Astrocyte of the cerebellum (primary cell): ENCODE measurements around the gene VCL.

Source experiments
- DNase-seq: peaks from one replicate; pipeline ENCODE4 v3.0.0-alpha.2; 2011; ENCODE audit warnings: low read depth
- H3K4me3 ChIP-seq: 2 replicates; pipeline ENCODE4 v1.5.1; 2011; ENCODE audit warnings: mild to moderate bottlenecking, low read depth, low read length, moderate library complexity
- in situ Hi-C: cut with HindIII; loops from 2 replicates; pipeline ENCODE4 v1.10.0; 2017; ENCODE audit warnings: low sequenced_read_pairs
- TF ChIP-seq, protein P1 (sequence below): IDR thresholded peaks from 2 replicates; pipeline ENCODE4 v1.5.1; 2012; ENCODE audit warnings: low read length, low read depth, moderate library complexity, mild to moderate bottlenecking; ENCODE audit errors: missing control alignments

The VCL gene

DNA sequence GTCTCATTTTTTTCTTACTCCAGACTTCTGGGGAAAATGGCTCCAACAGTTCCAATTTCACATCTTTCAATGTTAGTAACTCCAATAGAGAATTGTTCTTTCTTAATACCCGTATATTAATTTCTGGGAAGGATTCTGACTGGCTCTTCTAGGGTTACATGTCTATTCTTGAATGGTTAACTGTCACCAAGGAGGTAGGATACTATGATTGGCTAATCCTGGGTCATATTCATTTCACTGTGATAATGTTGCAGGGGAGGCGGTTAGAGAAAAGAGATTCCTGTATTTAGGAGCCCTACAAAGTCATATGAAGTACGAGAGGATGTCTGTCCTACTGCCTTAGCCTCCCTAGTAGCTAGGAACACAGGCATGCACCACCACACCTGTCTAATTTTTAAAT lies 16.1 kb upstream of the VCL start:
- DNase-seq, result no peak
- H3K4me3 ChIP-seq, result no peak overlapping the region
- TF ChIP-seq, protein P1, sequence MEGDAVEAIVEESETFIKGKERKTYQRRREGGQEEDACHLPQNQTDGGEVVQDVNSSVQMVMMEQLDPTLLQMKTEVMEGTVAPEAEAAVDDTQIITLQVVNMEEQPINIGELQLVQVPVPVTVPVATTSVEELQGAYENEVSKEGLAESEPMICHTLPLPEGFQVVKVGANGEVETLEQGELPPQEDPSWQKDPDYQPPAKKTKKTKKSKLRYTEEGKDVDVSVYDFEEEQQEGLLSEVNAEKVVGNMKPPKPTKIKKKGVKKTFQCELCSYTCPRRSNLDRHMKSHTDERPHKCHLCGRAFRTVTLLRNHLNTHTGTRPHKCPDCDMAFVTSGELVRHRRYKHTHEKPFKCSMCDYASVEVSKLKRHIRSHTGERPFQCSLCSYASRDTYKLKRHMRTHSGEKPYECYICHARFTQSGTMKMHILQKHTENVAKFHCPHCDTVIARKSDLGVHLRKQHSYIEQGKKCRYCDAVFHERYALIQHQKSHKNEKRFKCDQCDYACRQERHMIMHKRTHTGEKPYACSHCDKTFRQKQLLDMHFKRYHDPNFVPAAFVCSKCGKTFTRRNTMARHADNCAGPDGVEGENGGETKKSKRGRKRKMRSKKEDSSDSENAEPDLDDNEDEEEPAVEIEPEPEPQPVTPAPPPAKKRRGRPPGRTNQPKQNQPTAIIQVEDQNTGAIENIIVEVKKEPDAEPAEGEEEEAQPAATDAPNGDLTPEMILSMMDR, result no peak
- in situ Hi-C loops, result no loop called here

DNA sequence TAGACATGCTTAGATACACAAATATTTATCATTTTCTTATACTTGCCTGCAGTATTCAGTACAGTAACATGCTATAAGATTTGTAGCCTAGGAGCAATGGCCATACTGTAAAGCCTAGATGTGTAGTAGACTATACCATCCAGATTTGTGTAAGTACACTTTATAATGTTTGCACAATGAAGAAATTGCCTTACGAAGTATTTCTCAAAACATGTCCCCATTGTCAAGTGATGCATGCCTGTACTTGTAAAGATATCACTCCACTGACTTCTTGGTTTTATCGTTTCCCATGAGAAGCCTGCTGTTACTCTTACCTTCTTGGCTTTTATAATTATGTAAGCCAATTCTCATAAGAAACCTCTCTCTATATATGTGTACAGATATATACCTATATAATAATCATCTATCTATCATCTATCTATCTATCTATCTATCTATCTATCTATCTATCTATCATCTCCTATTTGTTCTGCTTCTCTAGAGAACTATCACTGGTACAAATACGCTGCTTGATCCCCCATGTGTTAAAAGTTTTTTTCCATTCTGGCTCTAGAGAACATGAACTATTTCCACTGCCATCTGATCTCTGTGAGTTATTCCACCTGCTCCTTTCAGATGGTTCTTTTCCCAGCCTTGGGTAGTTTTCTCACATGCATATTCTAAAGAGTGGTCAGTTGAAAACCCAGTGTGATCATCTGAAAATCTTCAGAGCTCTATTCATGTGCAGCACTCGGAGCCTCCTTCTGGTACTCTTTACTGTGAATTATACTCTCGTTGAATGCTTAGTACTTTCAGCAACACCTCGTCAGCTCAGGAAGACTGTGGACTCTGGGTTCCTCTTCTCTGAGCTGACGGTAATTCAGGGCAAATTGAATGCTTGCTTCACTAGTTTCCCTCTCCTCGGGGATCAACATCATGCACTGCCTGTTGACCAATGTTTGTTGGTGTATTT lies 14.5 kb upstream of the VCL start:
- TF ChIP-seq, protein P1, result no peak
- no peak for DNase-seq
- no peak overlapping the region for H3K4me3 ChIP-seq
- in situ Hi-C loops, result no loop called here

DNA sequence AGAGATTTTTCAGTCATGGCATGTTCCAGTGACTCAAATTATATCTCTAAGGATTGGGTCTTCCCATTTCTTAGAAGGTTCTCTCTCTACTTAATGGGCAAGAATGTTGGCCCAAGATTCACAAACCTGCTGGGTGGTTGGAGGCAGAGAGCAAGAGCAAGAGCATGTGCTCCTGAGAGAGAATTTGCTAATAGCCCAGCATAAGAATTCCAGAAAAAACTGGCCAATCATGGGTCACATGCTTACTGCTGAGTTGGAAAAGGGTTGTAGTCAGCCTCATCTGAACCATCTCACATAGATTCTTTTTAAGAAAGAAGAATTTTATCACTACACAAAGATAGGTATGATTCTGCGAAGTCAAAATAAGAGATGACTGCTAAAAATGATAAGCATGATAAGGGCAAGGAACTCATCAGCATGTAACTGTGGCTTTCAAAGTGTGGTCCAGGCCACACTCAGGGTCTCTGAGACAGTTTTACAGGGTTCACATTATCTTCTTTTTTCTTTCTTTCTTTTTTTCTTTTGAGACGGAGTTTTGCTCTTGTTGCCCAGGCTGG lies 8.2 kb upstream of the VCL start:
- no peak for DNase-seq
- in situ Hi-C loops, result no loop called here
- no peak overlapping the region for H3K4me3 ChIP-seq
- TF ChIP-seq, protein P1, result no peak

DNA sequence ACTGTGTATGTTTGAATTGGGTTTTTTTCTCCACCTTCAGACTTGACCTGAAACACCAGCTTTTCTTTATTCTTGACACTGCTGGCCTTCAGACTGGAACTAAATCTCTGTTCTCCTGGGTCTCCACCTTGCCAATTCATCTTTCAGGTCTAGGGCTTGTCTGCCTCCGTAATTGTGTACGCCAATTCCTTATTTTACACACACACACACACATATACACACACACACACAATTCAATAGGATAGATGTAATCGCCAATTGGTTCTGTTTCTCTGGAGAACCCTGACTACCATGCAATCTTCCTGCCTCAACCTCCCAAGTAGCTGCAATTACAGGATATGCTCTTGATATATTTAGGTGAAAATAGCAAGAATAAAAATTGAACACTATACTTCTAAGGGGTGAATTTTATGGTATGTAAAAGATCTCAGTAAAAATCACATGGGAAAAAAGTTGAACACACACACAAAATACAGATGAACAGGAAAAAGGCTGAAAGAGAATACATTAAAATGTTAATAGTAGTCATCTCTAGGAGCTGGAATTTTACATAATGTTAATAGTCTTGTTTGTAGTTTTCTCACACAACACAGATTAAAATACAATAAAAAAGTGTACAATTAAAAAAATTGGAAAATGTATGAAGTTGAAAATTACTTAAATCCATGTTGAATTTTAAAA lies 6.6 kb upstream of the VCL start:
- DNase-seq, result no peak
- in situ Hi-C loops, result no loop called here
- TF ChIP-seq, protein P1, result no peak
- no peak overlapping the region for H3K4me3 ChIP-seq

DNA sequence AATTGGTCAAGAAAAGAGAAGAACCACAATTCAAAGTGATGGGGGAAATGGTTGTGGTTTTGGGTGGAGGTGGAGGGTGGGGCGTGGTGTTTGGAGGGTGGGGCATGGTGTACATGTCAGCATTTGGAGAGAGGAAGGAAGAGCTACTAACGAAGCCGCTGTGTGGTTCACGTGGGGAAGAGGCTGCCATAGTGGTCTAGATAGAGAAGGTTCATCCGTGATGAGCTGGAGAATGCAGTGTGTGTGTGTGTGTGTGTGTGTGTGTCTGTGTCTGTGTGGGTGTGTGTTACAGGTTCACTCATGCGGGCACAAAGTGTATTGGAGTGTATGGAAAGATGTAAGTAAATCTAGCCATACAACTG lies 6.1 kb upstream of the VCL start:
- DNase-seq, result no peak
- TF ChIP-seq, protein P1, result no peak
- no peak overlapping the region for H3K4me3 ChIP-seq
- in situ Hi-C loops, result no loop called here

DNA sequence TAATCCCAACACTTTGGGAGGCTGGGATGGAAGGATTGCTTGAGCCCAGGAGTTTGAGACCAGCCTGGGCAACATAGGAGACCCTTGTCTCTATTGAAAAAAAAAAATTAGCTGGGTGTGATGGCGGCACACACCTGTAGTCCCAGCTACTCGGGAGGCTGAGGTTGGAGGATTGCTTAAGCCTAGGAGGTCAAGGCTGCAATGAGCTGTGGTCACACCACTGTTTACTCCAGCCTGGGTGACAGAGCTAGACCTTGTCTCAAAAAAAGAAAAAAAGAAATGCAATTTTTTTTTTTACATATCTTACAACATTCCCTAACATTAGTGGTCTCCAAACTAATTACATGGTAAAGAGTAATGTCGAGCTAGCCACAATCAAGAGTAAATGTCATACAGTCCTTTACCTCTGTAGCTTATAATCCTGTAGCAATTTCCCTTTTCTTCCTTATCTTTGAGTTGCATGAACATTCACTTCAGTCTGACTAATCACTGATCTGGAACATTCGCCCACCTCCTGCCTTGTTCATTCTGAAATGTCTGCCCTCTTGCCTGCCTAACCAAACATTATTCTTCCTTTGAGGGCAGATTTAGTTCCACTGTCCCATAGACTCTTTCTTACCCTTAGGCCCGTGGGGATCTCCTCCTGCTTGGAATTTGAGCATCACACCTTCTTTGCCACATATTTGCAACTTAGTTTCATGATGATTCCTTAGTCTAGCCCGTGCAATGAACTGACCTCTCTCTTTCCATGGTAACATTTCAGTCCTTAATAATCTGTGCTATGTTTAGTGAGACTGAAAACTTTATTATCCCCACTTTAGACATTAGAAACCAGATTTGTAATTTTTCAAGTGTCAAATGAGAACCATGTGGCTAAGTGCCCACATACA lies 4.8 kb upstream of the VCL start:
- no peak for DNase-seq
- in situ Hi-C loops, result no loop called here
- TF ChIP-seq, protein P1, result no peak
- no peak overlapping the region for H3K4me3 ChIP-seq
